ENCODE data around the gene PRKAR1A.

- TF ChIP-seq CTCF (IDR thresholded peaks at IDR 0.05; ENCODE audit: low read length), result no peak
- no peak for TF ChIP-seq EZH2phosphoT487 (IDR thresholded peaks at IDR 0.05; ENCODE audit: low read length)
- no peak for TF ChIP-seq EZH2 (optimal IDR thresholded peaks at IDR 0.05; ENCODE audit: low read depth, low read length)
These were observed 27.8 kb upstream of the PRKAR1A start for GRCh38 chr17:68484458-68484857.

All from MM.1S (cell line).